SK-N-SH (cell line): ENCODE results near the gene ARHGAP42. TPM values are rescaled to one million over a fixed set of nuclear protein-coding genes. Genes with fewer than 3 reads are reported as not detected.

ENCODE experiments used
- CTCF ChIA-PET: fragments of 300-600, 350-600 bp; formaldehyde crosslinking; extraction: SDS; loops from one replicate; lab custom pipeline; 2021; lab: Yijun Ruan, JAX
- POLR2A ChIA-PET: fragments of 350-600 bp; sonication (Branson Sonifier 250); formaldehyde crosslinking; extraction: SDS; loops from one replicate; lab custom pipeline; 2020; ENCODE audit warnings: antibody characterized with exemption, inconsistent platforms; lab: Yijun Ruan, JAX
- DNase-seq: peaks from one replicate; pipeline ENCODE4 v3.0.0; 2012
- H2AFZ ChIP-seq: fragments of 200-600 bp; sonication (generic); 2 replicates; pipeline ENCODE4 v1.8.1; 2016; ENCODE audit warnings: antibody characterized with exemption, mild to moderate bottlenecking, low read depth
- H3F3A ChIP-seq: fragments of 200-600 bp; sonication (generic); replicated peaks from 2 replicates; pipeline ENCODE3; 2016; ENCODE audit warnings: antibody characterized with exemption, mild to moderate bottlenecking; ENCODE audit not compliant: insufficient read depth
- H3K27ac ChIP-seq, 2 experiments: fragments of 200-500 bp in 1 of 2; fragments of 200-600 bp in 1 of 2; sonication (Bioruptor generic) in 1 of 2; sonication (generic), shearing (Covaris generic) in 1 of 2; 2 replicates each; pipeline versions ENCODE4 v1.5.1 to v1.6.1; 2014 to 2016; ENCODE audit warnings: low read depth in 2 of 2, inconsistent platforms in 1 of 2, low read length in 1 of 2, mild to moderate bottlenecking in 1 of 2, mixed read lengths in 1 of 2
- H3K27me3 ChIP-seq: fragments of 200-600 bp; sonication (generic), shearing (Covaris generic); 2 replicates; pipeline ENCODE4 v1.6.1; 2016; ENCODE audit warnings: mixed run types; ENCODE audit not compliant: insufficient read depth
- H3K36me3 ChIP-seq, 2 experiments: fragments of 200-500 bp in 1 of 2; fragments of 200-600 bp in 1 of 2; sonication (Bioruptor generic) in 1 of 2; sonication (generic) in 1 of 2; replicated peaks in 1 of 2; 2 replicates each; pipeline versions ENCODE3 to v1.5.1; 2014 to 2016; ENCODE audit warnings: low read length in 1 of 2, mild to moderate bottlenecking in 1 of 2; ENCODE audit not compliant: insufficient read depth in 2 of 2, control insufficient read depth in 1 of 2
- H3K4me1 ChIP-seq, 2 experiments: fragments of 200-500 bp in 1 of 2; fragments of 200-600 bp in 1 of 2; sonication (Bioruptor generic) in 1 of 2; sonication (generic), shearing (Covaris generic) in 1 of 2; 2 replicates each; pipeline versions ENCODE4 v1.5.1 to v1.6.1; 2014 to 2016; ENCODE audit warnings: low read depth in 1 of 2, low read length in 1 of 2, mixed run types in 1 of 2; ENCODE audit not compliant: insufficient read depth in 2 of 2, control insufficient read depth in 1 of 2
- H3K4me2 ChIP-seq: fragments of 200-600 bp; sonication (generic), shearing (Covaris generic); 2 replicates; pipeline ENCODE4 v1.6.1; 2017; ENCODE audit warnings: mixed run types
- H3K4me3 ChIP-seq, 2 experiments: fragments of 200-500 bp in 1 of 2; fragments of 200-600 bp in 1 of 2; sonication (Bioruptor generic) in 1 of 2; sonication (generic), shearing (Covaris generic) in 1 of 2; 2 replicates each; pipeline versions ENCODE4 v1.5.1 to v1.8.1; 2014 to 2016; ENCODE audit warnings: low read depth in 2 of 2, inconsistent platforms in 1 of 2, low read length in 1 of 2, mild to moderate bottlenecking in 1 of 2, mixed read lengths in 1 of 2, moderate library complexity in 1 of 2
- H3K79me2 ChIP-seq: fragments of 200-600 bp; sonication (generic); 2 replicates; pipeline ENCODE4 v1.8.1; 2017; ENCODE audit warnings: mild to moderate bottlenecking; ENCODE audit not compliant: insufficient read depth
- H3K9ac ChIP-seq: fragments of 200-600 bp; sonication (generic); 2 replicates; pipeline ENCODE4 v1.6.1; 2017; ENCODE audit warnings: mixed run types
- H3K9me2 ChIP-seq: fragments of 200-600 bp; sonication (generic); 2 replicates; pipeline ENCODE4 v1.6.1; 2017; ENCODE audit warnings: mixed run types
- H3K9me3 ChIP-seq: fragments of 200-600 bp; sonication (generic); 2 replicates; pipeline ENCODE4 v1.6.1; 2017; ENCODE audit warnings: mixed run types, mild to moderate bottlenecking, moderate library complexity
- H4K20me1 ChIP-seq: fragments of 200-600 bp; sonication (generic); 2 replicates; pipeline ENCODE4 v1.6.1; 2017; ENCODE audit warnings: mild to moderate bottlenecking, mixed run types; ENCODE audit not compliant: insufficient read depth
- CHD2 ChIP-seq: fragments of 150-350 bp; IDR thresholded peaks from 2 replicates; pipeline ENCODE4 v1.6.1; 2018; ENCODE audit warnings: low read length; ENCODE audit not compliant: partially characterized antibody
- EP300 ChIP-seq, 2 experiments: IDR thresholded peaks; 2 replicates each; pipeline versions ENCODE4 v1.4.0 to v1.6.1; 2012; ENCODE audit warnings: borderline replicate concordance in 1 of 2, low read depth in 1 of 2, low read length in 1 of 2
- FOXJ3 ChIP-seq: sonication (generic); formaldehyde crosslinking; IDR thresholded peaks from 2 replicates; pipeline ENCODE4 v1.5.1; 2020; ENCODE audit warnings: mild to moderate bottlenecking, missing genetic modification reagents
- GATA2 ChIP-seq: sonication (generic); formaldehyde crosslinking; IDR thresholded peaks from 2 replicates; pipeline ENCODE4 v1.5.0; 2020; ENCODE audit warnings: mild to moderate bottlenecking, missing genetic modification reagents
- IRF3 ChIP-seq: fragments of 150-350 bp; IDR thresholded peaks from 2 replicates; pipeline ENCODE4 v1.6.1; 2016; ENCODE audit warnings: mild to moderate bottlenecking, low read depth, low read length
- JUND ChIP-seq: IDR thresholded peaks from 2 replicates; pipeline ENCODE4 v1.4.0; 2012
- MEF2A ChIP-seq: IDR thresholded peaks from 2 replicates; pipeline ENCODE4 v1.4.0; 2012; ENCODE audit warnings: low read depth, borderline replicate concordance
- NRF1 ChIP-seq: IDR thresholded peaks from 2 replicates; pipeline ENCODE4 v1.6.1; 2012; ENCODE audit warnings: low read depth, mild to moderate bottlenecking, low read length
- RCOR1 ChIP-seq: fragments of 150-350 bp; IDR thresholded peaks from 2 replicates; pipeline ENCODE4 v1.6.1; 2017; ENCODE audit warnings: antibody characterized with exemption, low read length
- RFX5 ChIP-seq: IDR thresholded peaks from 2 replicates; pipeline ENCODE4 v1.6.1; 2012; ENCODE audit warnings: mild to moderate bottlenecking, improper control_type of control experiment, low read length
- RXRA ChIP-seq: IDR thresholded peaks from 2 replicates; pipeline ENCODE4 v1.4.0; 2012; ENCODE audit warnings: low read depth, mild to moderate bottlenecking, borderline replicate concordance
- SIN3A ChIP-seq: IDR thresholded peaks from 2 replicates; pipeline ENCODE4 v1.6.1; 2012; ENCODE audit warnings: low read depth, mild to moderate bottlenecking, low read length, moderate library complexity, borderline replicate concordance
- YY1 ChIP-seq: IDR thresholded peaks from 2 replicates; pipeline ENCODE4 v1.4.0; 2012; ENCODE audit warnings: low read depth, mild to moderate bottlenecking
- WGBS: methylation state at CpG from one replicate; pipeline ENCODE4 v1.1.6; 2017; ENCODE audit warnings: low lambda C conversion rate; 5-methylcytosine and 5-hydroxymethylcytosine counted together
- polyA plus RNA-seq, 3 experiments: library from polyadenylated mRNA; depleted of rRNA; stranded (reverse); fragments of >200 nt; gene quantifications; 2 replicates each; pipeline ENCODE4 v1.2.3, GENCODE V29; 2012
- TF ChIP-seq, protein P1 (sequence below): IDR thresholded peaks from 2 replicates; pipeline ENCODE4 v1.4.0; 2012; ENCODE audit warnings: low read depth, borderline replicate concordance

ARHGAP42 gene
- polyA plus RNA-seq, 1 of the 3 experiments (the other 2 are of a cell fraction) = 0.02 TPM

- Histone ChIP-seq H2AFZ (no peak overlapping the region), H3F3A (no peaks in the 10 kb centered on the region), H3K9ac (no peak overlapping the region), H3K4me3 (no peak overlapping the region), H3K27me3 (peaks cover 22% of the 10 kb centered on the region; the same call in 1 of the 2 replicates), H3K9me2 (no peaks in the 10 kb centered on the region), H3K79me2 (no peaks in the 10 kb centered on the region), H3K36me3 (no peaks in the 10 kb centered on the region), H3K27ac (no peak overlapping the region), H3K4me1 (no peaks in the 10 kb centered on the region), H3K9me3 (no peaks in the 10 kb centered on the region), H4K20me1 (no peaks in the 10 kb centered on the region), H3K4me2 (no peak overlapping the region)
- WGBS = 11% methylated on average over 5 of the region's 5 CpGs
- no peak for DNase-seq
- ChIA-PET CTCF (no interaction called here), POLR2A (no interaction called here)
- TF ChIP-seq GATA2 (CRISPR knock-in tag) (no peak), NRF1 (no peak), IRF3 (no peak)
- TF ChIP-seq, protein P1, sequence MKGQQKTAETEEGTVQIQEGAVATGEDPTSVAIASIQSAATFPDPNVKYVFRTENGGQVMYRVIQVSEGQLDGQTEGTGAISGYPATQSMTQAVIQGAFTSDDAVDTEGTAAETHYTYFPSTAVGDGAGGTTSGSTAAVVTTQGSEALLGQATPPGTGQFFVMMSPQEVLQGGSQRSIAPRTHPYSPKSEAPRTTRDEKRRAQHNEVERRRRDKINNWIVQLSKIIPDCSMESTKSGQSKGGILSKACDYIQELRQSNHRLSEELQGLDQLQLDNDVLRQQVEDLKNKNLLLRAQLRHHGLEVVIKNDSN = no peak
Observed at GRCh38 chr11:100831929-100832494, 144.9 kb downstream of the ARHGAP42 start.

- H3K4me2 ChIP-seq = no peak overlapping the region
- WGBS = 20% methylated on average over 1 of the region's 1 CpG
- no peak overlapping the region for H3K4me3 ChIP-seq
- no peak overlapping the region for H2AFZ ChIP-seq
- ChIA-PET POLR2A (no interaction called here), CTCF (no interaction called here)
- no peaks in the 10 kb centered on the region for H3K9me2 ChIP-seq
- no peaks in the 10 kb centered on the region for H3F3A ChIP-seq
- no peak for DNase-seq
- peaks cover 23% of the 10 kb centered on the region; the same call in 1 of the 2 replicates for H3K27me3 ChIP-seq
- H3K36me3 ChIP-seq = no peaks in the 10 kb centered on the region
- no peak for TF ChIP-seq RFX5
- TF ChIP-seq EP300 (IDR thresholded peaks at IDR 0.05; ENCODE audit: borderline replicate concordance in 1 of 2, low read depth in 1 of 2, low read length in 1 of 2) = no peak
- TF ChIP-seq MEF2A = no peak
- no peak for TF ChIP-seq JUND
- no peak for TF ChIP-seq RXRA
- no peak for TF ChIP-seq CHD2
- no peak for TF ChIP-seq FOXJ3
- TF ChIP-seq RCOR1 = no peak
- no peak for TF ChIP-seq YY1
- TF ChIP-seq SIN3A = no peak
- TF ChIP-seq, all 33 proteins: peak for 0
- no peaks in the 10 kb centered on the region for H4K20me1 ChIP-seq
- H3K9me3 ChIP-seq = no peaks in the 10 kb centered on the region
- H3K79me2 ChIP-seq = no peaks in the 10 kb centered on the region
- no peak overlapping the region for H3K27ac ChIP-seq
- H3K9ac ChIP-seq = no peak overlapping the region
- no peaks in the 10 kb centered on the region for H3K4me1 ChIP-seq
Observed at GRCh38 chr11:100832829-100833228, 145.7 kb downstream of the ARHGAP42 start.
